ENCODE results near the gene SH3BP5L. TPM values are rescaled to one million over a fixed set of nuclear protein-coding genes. Genes with fewer than 3 reads are reported as not detected.

Gene SH3BP5L
- total and polyA plus RNA-seq, 2 of the 13 experiments (the other 11 are each of a cell fraction or from before 2014, with no cell fraction given): 10.3 to 14.9 TPM

DNA sequence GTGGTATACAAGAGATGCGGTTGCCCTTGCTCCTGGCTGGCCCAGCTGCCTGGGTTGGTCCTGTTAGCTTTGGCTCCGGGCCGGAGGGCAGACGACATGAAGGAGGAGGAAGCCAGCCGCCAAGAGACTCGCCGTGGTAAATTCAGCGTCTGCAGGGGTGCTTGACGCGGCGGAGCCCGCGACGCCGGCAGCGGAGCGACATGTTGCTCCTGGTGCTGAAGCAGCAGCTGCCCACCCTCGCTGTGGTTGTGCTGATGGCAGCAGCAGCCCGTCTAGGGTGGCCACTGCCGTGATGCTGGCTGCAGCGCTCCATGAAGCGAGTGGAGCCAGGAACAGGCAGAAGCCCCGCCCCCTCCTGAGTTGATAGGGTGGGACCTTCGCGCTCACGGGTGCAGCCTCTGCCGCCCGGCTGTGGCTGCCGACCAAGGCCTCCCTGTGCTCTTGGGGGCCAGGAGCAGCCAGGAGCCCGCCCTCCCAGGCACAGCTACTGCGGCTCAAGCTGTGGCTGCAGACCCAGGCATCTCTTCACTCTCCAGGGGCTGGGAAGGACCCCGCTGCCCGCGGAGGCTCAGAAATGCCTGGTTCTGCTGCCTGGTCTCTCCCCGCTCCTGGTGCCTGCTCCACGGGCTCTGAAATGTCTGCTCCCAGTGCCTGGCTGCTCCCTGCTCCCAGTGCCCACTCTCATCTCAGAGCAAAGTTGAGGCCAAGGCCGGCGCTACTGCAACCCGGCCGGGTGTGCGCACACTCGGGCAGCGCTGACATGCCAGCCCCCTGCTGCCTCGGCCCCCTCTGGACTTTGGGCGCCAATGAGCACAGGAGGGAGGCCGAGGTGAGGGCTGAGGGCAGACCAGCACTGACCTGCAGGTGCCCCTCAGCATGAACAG is 37.5 kb upstream of the SH3BP5L start (continued):
- TF ChIP-seq, protein P1, sequence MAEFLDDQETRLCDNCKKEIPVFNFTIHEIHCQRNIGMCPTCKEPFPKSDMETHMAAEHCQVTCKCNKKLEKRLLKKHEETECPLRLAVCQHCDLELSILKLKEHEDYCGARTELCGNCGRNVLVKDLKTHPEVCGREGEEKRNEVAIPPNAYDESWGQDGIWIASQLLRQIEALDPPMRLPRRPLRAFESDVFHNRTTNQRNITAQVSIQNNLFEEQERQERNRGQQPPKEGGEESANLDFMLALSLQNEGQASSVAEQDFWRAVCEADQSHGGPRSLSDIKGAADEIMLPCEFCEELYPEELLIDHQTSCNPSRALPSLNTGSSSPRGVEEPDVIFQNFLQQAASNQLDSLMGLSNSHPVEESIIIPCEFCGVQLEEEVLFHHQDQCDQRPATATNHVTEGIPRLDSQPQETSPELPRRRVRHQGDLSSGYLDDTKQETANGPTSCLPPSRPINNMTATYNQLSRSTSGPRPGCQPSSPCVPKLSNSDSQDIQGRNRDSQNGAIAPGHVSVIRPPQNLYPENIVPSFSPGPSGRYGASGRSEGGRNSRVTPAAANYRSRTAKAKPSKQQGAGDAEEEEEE (CRISPR knock-in tag; IDR thresholded peaks at IDR 0.05; ENCODE audit: borderline replicate concordance): 0 out of 2 replicates have a peak, but pooled peaks have one; percentile 69
- TF ChIP-seq SNAPC2 (CRISPR knock-in tag; IDR thresholded peaks at IDR 0.05) (no peak), ZNF124 (CRISPR knock-in tag; IDR thresholded peaks at IDR 0.05) (no peak), HMGA1 (CRISPR knock-in tag; conservative IDR thresholded peaks at IDR 0.05) (no peak), ZNF891 (CRISPR knock-in tag; IDR thresholded peaks at IDR 0.05) (peak; percentile 61; the same call in 1 of the 2 replicates), KLF13 (CRISPR knock-in tag; IDR thresholded peaks at IDR 0.05) (peak; percentile 64; the same call in 1 of the 2 replicates), RCOR2 (CRISPR knock-in tag; IDR thresholded peaks at IDR 0.05) (no peak), MXI1 (IDR thresholded peaks at IDR 0.05; ENCODE audit: borderline replicate concordance, low read depth, low read length) (no peak; the same call in 1 of the 3 replicates), ZNF777 (CRISPR knock-in tag; IDR thresholded peaks at IDR 0.05) (peak; percentile 89), PHF21A (CRISPR knock-in tag; IDR thresholded peaks at IDR 0.05) (peak; percentile 65; the same call in 1 of the 2 replicates), ZNF350 (CRISPR knock-in tag; IDR thresholded peaks at IDR 0.05; ENCODE audit: borderline replicate concordance, low read depth) (peak; percentile 56), MTA1 (CRISPR knock-in tag; IDR thresholded peaks at IDR 0.05; ENCODE audit: borderline replicate concordance) (peak; percentile 77; the same call in 1 of the 2 replicates), ZNF549 (CRISPR knock-in tag; IDR thresholded peaks at IDR 0.05) (no peak), GABPA (IDR thresholded peaks at IDR 0.05; ENCODE audit: low read depth, low read length) (no peak), GABPA (CRISPR knock-in tag; IDR thresholded peaks at IDR 0.05; ENCODE audit: low read depth) (0 out of 2 replicates have a peak, but pooled peaks have one; percentile 37)
- TF ChIP-seq, protein P2, sequence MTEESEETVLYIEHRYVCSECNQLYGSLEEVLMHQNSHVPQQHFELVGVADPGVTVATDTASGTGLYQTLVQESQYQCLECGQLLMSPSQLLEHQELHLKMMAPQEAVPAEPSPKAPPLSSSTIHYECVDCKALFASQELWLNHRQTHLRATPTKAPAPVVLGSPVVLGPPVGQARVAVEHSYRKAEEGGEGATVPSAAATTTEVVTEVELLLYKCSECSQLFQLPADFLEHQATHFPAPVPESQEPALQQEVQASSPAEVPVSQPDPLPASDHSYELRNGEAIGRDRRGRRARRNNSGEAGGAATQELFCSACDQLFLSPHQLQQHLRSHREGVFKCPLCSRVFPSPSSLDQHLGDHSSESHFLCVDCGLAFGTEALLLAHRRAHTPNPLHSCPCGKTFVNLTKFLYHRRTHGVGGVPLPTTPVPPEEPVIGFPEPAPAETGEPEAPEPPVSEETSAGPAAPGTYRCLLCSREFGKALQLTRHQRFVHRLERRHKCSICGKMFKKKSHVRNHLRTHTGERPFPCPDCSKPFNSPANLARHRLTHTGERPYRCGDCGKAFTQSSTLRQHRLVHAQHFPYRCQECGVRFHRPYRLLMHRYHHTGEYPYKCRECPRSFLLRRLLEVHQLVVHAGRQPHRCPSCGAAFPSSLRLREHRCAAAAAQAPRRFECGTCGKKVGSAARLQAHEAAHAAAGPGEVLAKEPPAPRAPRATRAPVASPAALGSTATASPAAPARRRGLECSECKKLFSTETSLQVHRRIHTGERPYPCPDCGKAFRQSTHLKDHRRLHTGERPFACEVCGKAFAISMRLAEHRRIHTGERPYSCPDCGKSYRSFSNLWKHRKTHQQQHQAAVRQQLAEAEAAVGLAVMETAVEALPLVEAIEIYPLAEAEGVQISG (CRISPR knock-in tag; IDR thresholded peaks at IDR 0.05): peak; percentile 79
- TF ChIP-seq, protein P3, sequence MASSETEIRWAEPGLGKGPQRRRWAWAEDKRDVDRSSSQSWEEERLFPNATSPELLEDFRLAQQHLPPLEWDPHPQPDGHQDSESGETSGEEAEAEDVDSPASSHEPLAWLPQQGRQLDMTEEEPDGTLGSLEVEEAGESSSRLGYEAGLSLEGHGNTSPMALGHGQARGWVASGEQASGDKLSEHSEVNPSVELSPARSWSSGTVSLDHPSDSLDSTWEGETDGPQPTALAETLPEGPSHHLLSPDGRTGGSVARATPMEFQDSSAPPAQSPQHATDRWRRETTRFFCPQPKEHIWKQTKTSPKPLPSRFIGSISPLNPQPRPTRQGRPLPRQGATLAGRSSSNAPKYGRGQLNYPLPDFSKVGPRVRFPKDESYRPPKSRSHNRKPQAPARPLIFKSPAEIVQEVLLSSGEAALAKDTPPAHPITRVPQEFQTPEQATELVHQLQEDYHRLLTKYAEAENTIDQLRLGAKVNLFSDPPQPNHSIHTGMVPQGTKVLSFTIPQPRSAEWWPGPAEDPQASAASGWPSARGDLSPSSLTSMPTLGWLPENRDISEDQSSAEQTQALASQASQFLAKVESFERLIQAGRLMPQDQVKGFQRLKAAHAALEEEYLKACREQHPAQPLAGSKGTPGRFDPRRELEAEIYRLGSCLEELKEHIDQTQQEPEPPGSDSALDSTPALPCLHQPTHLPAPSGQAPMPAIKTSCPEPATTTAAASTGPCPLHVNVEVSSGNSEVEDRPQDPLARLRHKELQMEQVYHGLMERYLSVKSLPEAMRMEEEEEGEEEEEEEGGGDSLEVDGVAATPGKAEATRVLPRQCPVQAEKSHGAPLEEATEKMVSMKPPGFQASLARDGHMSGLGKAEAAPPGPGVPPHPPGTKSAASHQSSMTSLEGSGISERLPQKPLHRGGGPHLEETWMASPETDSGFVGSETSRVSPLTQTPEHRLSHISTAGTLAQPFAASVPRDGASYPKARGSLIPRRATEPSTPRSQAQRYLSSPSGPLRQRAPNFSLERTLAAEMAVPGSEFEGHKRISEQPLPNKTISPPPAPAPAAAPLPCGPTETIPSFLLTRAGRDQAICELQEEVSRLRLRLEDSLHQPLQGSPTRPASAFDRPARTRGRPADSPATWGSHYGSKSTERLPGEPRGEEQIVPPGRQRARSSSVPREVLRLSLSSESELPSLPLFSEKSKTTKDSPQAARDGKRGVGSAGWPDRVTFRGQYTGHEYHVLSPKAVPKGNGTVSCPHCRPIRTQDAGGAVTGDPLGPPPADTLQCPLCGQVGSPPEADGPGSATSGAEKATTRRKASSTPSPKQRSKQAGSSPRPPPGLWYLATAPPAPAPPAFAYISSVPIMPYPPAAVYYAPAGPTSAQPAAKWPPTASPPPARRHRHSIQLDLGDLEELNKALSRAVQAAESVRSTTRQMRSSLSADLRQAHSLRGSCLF (CRISPR knock-in tag; IDR thresholded peaks at IDR 0.05; ENCODE audit: borderline replicate concordance): no peak
- TF ChIP-seq, protein P4, sequence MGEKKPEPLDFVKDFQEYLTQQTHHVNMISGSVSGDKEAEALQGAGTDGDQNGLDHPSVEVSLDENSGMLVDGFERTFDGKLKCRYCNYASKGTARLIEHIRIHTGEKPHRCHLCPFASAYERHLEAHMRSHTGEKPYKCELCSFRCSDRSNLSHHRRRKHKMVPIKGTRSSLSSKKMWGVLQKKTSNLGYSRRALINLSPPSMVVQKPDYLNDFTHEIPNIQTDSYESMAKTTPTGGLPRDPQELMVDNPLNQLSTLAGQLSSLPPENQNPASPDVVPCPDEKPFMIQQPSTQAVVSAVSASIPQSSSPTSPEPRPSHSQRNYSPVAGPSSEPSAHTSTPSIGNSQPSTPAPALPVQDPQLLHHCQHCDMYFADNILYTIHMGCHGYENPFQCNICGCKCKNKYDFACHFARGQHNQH (CRISPR knock-in tag; IDR thresholded peaks at IDR 0.05): peak; percentile 74; the same call in 1 of the 2 replicates
